D341Med (cell line): Measurements from ENCODE around the gene ADGRD1.
"Not testable (repeated sequence)": the region's sequence is repeated elsewhere in the genome, so short reads cannot be mapped to it uniquely, and the experiment has no call there.

Source experiments
- DNase-seq: peaks from one replicate; pipeline ENCODE4 v3.0.0; 2012; ENCODE audit warnings: low spot score

The ADGRD1 gene

DNA sequence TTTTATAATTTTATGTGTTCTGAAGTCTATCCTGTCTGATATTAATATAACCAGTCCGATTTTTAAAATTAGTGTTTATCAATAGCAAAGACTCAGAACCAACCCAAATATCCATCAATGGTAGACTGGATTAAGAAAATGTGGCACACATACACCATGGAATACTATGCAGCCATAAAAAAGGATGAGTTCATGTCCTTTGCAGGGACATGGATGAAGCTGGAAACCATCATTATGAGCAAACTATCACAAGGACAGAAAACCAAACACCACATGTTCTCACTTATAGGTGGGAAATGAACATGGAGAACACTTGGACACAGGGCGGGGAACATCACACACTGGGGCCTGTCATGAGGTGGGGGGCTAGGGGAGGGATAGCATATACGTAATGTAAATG is 16.2 kb upstream of the ADGRD1 start:
- not testable (repeated sequence) for DNase-seq

DNA sequence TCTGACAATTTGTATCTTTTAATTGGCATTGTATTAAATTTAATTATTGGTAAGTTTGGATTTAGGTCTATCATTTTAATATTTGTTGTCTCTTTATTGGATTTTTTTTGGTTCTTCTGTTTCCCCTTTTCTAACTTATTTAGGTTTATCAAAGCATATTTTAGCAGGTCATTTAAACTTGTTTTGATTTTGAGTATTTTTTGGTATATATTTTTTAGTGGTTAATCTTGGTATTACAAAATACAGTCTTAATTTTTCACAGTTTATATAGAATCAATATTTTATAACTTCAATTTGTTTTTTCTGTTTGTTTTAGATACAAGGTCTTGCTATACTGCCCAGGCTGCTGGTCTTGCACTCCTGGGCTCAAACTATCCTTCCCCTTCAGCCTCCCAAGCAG is 15.5 kb upstream of the ADGRD1 start:
- no peak for DNase-seq

DNA sequence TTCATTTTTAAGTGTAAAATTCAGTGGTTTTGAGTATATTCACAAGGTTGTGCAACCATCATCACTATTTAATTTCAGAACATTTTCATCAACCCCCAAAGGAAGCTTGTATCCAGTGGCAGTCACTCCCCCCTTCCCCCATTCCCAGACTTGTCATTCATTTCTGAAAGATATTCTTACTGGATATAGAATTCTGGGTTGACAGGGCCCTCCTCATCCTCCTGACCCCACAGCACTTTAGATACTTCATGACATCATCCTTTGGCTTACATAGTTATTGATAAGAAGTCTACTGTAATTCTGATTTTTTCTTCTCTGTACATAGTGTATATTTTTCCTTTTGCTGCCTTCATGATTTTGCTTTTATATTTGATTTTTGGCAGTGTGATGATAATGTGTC is 8.8 kb upstream of the ADGRD1 start:
- no peak for DNase-seq

GRCh38 chr12:130945786-130946492 is 7.8 kb upstream of the ADGRD1 start:
- DNase-seq: no peak

GRCh38 chr12:130947028-130947613 is 6.6 kb upstream of the ADGRD1 start:
- DNase-seq: no peak

DNA sequence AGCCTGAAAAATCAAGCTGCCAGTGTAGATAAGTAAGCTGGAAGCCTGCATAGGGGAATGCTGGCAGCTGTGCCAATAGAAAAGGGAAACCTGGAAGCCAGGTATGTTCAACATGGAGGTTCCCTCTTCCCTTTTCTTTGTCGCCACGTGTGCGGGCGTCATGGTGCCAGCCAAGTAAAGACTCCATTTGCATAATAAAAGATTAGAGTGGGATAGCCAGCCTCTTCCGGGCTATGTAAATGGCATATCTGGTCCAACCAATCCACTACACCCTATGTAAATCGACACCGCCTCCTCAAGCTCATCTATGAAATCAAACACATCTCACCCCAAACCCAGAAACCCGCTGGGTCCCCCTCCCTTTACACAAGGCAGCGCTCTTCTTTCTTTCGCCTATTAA is 5.6 kb upstream of the ADGRD1 start:
- no peak for DNase-seq

- no peak for DNase-seq
These were observed 5.0 kb upstream of the ADGRD1 start for GRCh38 chr12:130948751-130949150.

DNA sequence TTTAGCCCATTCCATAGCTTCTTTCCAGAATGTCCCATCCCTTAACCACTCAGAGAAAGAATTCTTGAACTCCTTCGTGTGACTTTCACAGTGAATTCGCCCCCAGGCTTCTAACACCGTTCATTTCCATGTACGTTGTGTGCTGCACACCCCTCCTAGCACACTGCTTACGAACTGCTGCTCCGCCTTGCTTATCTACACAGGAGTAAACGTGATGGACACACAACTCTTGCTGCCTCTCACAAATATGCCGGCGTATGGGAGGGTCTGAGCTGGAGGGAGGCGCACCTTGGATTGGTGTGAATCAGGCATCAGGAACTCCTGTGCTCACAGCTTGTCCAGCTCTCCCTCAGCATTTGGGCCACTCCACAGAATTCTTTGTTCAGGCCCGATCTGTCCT is 3.9 kb upstream of the ADGRD1 start:
- no peak for DNase-seq

DNA sequence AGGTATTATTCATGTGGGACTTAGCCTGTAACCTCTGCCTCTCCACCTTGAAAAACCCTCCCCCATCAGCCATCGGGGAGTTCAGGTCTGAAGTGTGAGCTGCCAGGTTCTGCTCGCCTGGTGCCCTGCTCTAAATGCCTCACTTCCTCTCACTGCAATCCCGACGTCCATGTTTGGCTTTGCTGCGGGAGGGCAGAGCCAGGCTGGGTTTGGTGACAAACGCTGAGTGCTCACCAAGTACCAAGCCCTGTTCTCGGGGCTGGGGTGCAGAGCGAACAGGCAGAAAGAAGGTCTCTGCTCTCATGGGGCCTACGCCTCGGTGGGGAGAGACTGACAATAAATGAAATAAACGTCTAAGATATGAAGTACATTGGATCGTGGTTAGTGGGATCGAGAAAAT is 2.1 kb upstream of the ADGRD1 start:
- DNase-seq: no peak

- DNase-seq: no peak
These were observed 1.3 kb upstream of the ADGRD1 start for GRCh38 chr12:130952171-130952954.

GRCh38 chr12:130954544-130954831 is 781 bp downstream of the ADGRD1 start:
- no peak for DNase-seq

- no peak for DNase-seq
These were observed 1.6 kb downstream of the ADGRD1 start for GRCh38 chr12:130955238-130955816.

- DNase-seq: no peak
These were observed 2.3 kb downstream of the ADGRD1 start for GRCh38 chr12:130956009-130956408.

- DNase-seq: no peak
These were observed 3.0 kb downstream of the ADGRD1 start for GRCh38 chr12:130956456-130957303.

- DNase-seq: no peak
These were observed 3.6 kb downstream of the ADGRD1 start for GRCh38 chr12:130957304-130957621.

- no peak for DNase-seq
These were observed 4.9 kb downstream of the ADGRD1 start for GRCh38 chr12:130958557-130959140.

DNA sequence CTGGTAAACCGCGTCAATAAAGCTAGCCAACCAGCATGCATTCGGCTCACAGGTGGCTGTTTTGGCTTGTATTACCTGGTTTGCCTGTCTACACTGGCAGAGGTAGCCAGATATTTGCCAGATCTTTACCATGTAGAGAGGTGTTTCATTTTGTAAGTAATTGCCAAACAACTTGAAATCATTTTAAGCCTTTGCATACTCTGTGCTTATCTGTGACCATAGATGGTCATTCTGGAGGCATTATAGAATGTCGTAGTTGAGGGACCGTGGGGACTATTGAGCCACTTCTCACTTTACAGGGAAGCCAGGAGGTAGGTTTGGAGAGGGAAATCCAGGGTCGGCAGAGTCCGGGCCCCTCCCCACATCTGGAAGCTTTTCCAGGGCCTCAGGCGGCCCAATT is 5.9 kb downstream of the ADGRD1 start:
- no peak for DNase-seq

DNA sequence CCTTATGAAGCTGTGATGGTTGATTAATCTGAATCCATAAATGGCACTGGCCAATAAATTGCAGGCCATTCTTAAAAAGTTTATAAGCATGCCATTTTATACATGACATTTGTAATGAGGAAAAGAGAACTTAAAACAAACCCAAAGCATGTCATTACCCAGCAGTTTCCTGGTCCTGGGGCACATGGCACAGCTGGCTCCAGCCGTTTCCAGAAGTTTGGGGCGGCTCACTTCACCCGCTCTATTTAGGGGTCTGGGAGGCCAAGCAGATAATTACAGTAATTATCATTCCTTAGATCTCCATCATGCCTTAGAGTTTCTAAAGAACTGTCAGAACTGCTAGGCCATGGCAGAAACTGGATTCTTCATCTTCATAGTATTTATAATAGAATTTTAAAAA is 6.4 kb downstream of the ADGRD1 start:
- DNase-seq: no peak

DNA sequence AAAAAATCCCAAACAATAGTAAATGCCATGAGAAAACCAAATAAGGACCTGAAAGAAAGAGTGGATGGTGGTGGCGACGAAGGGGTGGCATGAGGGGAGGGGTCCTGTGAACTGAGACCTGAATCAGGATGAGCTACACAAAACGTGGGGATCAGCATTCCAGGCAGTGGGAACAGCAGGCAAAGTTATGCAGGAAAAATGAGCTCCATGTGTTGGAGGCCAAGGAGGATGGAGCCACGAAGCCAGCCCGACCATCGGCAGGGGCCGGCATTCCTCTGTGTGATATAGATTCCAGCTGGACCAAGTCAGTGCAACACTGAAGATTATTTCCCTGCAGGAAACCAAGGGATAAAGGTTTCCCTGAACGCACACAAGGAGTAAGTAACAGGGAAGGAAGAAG is 7.1 kb downstream of the ADGRD1 start:
- no peak for DNase-seq

GRCh38 chr12:130961921-130962451 is 8.3 kb downstream of the ADGRD1 start:
- DNase-seq: no peak

- no peak for DNase-seq
These were observed 11.5 kb downstream of the ADGRD1 start for GRCh38 chr12:130965214-130965613.

DNA sequence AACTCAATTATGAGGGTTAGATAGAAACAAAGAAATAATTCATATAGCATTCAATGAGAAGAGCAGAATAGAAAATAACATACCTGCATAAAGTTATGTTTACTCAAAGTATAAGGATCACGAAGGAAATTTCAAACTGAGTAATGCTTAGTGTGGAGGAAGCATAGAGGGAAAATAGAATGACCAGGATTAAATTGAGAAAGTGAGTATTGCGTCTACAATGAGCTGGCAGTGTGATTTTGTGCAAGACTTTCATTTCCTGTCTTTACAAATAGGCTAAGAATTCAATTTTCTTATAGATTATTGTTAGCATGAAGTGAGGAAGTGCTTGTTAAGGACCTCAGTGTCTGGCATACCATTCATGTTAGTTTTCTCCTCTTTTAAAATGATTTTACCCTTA is 12.0 kb downstream of the ADGRD1 start:
- DNase-seq: no peak
